SK-N-MC (cell line): ENCODE results near the gene MYO15B.

Source experiments
- EZH2 ChIP-seq: fragments of 200-600 bp; sonication (generic); IDR thresholded peaks from one replicate; pipeline ENCODE4 v1.6.1; 2017; ENCODE audit warnings: antibody characterized with exemption
- FOXP2 ChIP-seq: optimal IDR thresholded peaks from 2 replicates; pipeline ENCODE3; 2011; ENCODE audit warnings: mild to moderate bottlenecking, moderate library complexity; ENCODE audit not compliant: insufficient read depth; ENCODE audit errors: extremely low read length, control extremely low read depth
- POLR2AphosphoS5 ChIP-seq: IDR thresholded peaks from 2 replicates; pipeline ENCODE4 v1.6.1; 2012; ENCODE audit warnings: mild to moderate bottlenecking, low read depth, low read length, borderline replicate concordance

DNA sequence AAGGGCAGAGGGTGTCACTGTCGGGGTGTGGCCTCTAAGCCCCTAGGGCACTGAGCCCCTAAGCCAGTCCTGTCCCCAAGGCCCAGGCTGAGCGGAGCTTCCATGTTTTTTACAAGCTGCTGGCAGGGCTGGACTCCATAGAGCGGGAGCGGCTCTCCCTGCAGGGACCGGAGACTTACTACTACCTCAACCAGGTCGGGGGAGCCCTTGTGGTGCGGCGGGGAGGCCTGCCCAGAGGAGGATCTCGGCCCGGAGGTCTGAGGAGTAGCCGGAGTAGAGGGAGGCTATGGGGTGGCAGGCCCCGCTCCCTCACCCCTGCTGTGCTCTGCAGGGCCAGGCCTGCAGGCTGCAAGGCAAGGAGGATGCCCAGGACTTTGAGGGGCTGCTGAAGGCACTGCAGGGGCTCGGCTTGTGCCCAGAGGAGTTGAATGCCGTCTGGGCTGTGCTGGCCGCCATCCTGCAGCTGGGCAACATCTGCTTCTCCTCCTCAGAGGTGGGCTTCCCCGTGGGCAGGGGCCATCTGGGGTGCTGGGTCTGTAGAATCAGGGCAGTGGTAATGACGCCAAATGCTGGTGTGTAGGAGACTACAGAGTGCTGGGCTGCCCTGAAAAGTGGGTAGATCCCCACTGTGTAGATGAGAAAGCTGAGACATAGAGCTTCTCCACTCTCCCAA is 4.9 kb downstream of the MYO15B start:
- no peak for TF ChIP-seq POLR2AphosphoS5
- no peak for TF ChIP-seq EZH2
- no peak for TF ChIP-seq FOXP2
